Tibial artery (tissue), 4 donors: ENCODE measurements around the gene TP63.

Experiments
- DNase-seq, 2 donors: peaks; one replicate each; pipeline ENCODE4 v3.0.0-alpha.2; 2019
- H3K27ac ChIP-seq, 2 donors: fragments of 200-600 bp; sonication (generic) in 1 of 2; 1 replicate in 1 of 2; 2 replicates in 1 of 2; pipeline ENCODE4 v1.5.1; 2018 to 2019; ENCODE audit warnings: mild to moderate bottlenecking in 1 of 2
- H3K27me3 ChIP-seq, 2 donors: fragments of 200-600 bp; sonication (generic) in 1 of 2; one replicate each; pipeline versions ENCODE4 v1.5.1 to v1.6.0; 2016 to 2019
- H3K36me3 ChIP-seq, 3 donors: fragments of 200-600 bp; sonication (generic) in 2 of 3; one replicate each; pipeline ENCODE4 v1.5.1; 2016 to 2019; ENCODE audit warnings: mild to moderate bottlenecking in 2 of 3
- H3K4me1 ChIP-seq, 4 donors: fragments of 200-600 bp; sonication (generic) in 2 of 4; 1 replicate in 3 of 4; 2 replicates in 1 of 4; pipeline ENCODE4 v1.5.1; 2016 to 2019
- H3K4me3 ChIP-seq, 2 donors: fragments of 200-600 bp; sonication (generic) in 1 of 2; 1 replicate in 1 of 2; 2 replicates in 1 of 2; pipeline ENCODE4 v1.5.1; 2018 to 2019; ENCODE audit warnings: mild to moderate bottlenecking in 2 of 2
- H3K9me3 ChIP-seq, 3 donors: fragments of 200-600 bp; sonication (generic) in 1 of 3; one replicate each; pipeline ENCODE4 v1.5.1; 2016 to 2019
- CTCF ChIP-seq, 2 experiments: fragments of 200-600 bp in 1 of 2; fragments of 450-650 bp in 1 of 2; IDR thresholded peaks; one replicate each; pipeline ENCODE4 v1.5.1; 2017 to 2019; ENCODE audit warnings: antibody characterized with exemption in 2 of 2, mild to moderate bottlenecking in 1 of 2, moderate library complexity in 1 of 2
- intact Hi-C: fragments of 100-400 bp; cut with DNase I; formaldehyde crosslinking; loops from one replicate; pipeline ENCODE4 v1.15.0; 2023; ENCODE audit warnings: low total_unique reads

Gene TP63

GRCh38 chr3:189842681-189843602 is 211.8 kb downstream of the TP63 start:
- DNase-seq, result no peak
- no peak for TF ChIP-seq CTCF (IDR thresholded peaks at IDR 0.05)
- H3K4me1 ChIP-seq, result no peaks in the 10 kb centered on the region
- intact Hi-C loops, result no loop called here
- no peak overlapping the region for H3K4me3 ChIP-seq
- H3K36me3 ChIP-seq, result no peaks in the 10 kb centered on the region
- no peaks in the 10 kb centered on the region for H3K9me3 ChIP-seq
- H3K27me3 ChIP-seq, result no peaks in the 10 kb centered on the region
- H3K27ac ChIP-seq, result no peak overlapping the region

- TF ChIP-seq CTCF (IDR thresholded peaks at IDR 0.05), result no peak
- H3K36me3 ChIP-seq, result no peaks in the 10 kb centered on the region
- H3K27me3 ChIP-seq, result no peaks in the 10 kb centered on the region
- intact Hi-C loops, result no loop called here
- H3K4me1 ChIP-seq, result no peaks in the 10 kb centered on the region
- DNase-seq, result no peak
- H3K9me3 ChIP-seq, result no peaks in the 10 kb centered on the region
- no peak overlapping the region for H3K27ac ChIP-seq
- H3K4me3 ChIP-seq, result no peak overlapping the region
These were observed 213.9 kb downstream of the TP63 start for GRCh38 chr3:189845069-189845468.

- Histone ChIP-seq H3K27ac (no peak overlapping the region), H3K4me3 (no peak overlapping the region), H3K9me3 (no peaks in the 10 kb centered on the region), H3K4me1 (no peaks in the 10 kb centered on the region), H3K36me3 (no peaks in the 10 kb centered on the region), H3K27me3 (no peaks in the 10 kb centered on the region)
- no peak for TF ChIP-seq CTCF (IDR thresholded peaks at IDR 0.05)
- intact Hi-C loops, result no loop called here
- DNase-seq, result no peak
These were observed 217.3 kb downstream of the TP63 start for GRCh38 chr3:189848395-189849040.

DNA sequence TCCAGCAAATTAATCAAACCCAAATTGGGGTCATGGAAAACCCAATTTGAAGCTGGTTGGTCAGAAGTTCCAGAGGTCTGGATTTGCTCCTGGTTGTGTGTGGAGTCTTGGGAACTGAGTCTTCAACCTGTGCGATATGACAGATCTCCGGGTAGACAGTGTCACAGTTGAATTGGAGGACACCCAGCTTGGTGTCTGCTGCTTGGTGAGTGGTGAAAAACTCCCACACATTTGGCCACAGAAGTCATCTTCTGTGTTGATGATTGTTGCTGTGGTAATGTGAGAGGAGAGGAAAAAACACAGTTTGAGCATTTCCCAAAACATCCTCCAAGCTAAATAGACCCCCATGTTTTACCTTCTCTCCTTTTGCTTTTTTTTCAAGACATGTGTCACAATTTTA is 218.1 kb downstream of the TP63 start:
- H3K27ac ChIP-seq, result no peak overlapping the region
- H3K9me3 ChIP-seq, result no peaks in the 10 kb centered on the region
- intact Hi-C loops, result no loop called here
- H3K4me3 ChIP-seq, result no peak overlapping the region
- H3K36me3 ChIP-seq, result no peaks in the 10 kb centered on the region
- no peak for TF ChIP-seq CTCF (IDR thresholded peaks at IDR 0.05)
- H3K4me1 ChIP-seq, result no peaks in the 10 kb centered on the region
- no peak for DNase-seq
- H3K27me3 ChIP-seq, result no peaks in the 10 kb centered on the region

DNA sequence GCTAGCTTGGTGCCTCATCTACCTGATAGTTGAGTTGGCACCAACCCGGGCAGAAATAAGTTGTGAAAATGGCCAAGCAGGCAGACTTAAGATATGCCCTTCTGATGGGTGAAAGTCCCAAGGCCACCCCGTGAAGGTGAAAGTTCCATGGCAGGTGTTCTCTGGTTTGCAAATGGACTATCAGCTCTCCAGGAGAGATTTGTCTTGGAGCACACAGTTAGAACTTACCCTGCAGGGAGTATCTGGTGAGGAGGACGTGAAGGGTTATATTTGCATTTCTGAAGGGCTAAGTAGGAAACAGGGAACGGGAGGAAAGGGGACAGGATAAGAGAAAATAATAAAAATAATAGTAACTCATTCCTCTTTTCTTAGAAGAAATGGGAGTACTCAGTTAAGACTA is 220.5 kb downstream of the TP63 start:
- no peak overlapping the region for H3K4me3 ChIP-seq
- no peak overlapping the region for H3K27ac ChIP-seq
- H3K36me3 ChIP-seq, result no peaks in the 10 kb centered on the region
- H3K27me3 ChIP-seq, result no peaks in the 10 kb centered on the region
- H3K9me3 ChIP-seq, result no peaks in the 10 kb centered on the region
- TF ChIP-seq CTCF (IDR thresholded peaks at IDR 0.05), result no peak
- intact Hi-C loops, result no loop called here
- H3K4me1 ChIP-seq, result no peaks in the 10 kb centered on the region
- DNase-seq, result no peak
